Prostate gland (tissue), 2 donors: ENCODE results near the gene CALML3.

Experiments used
- POLR2AphosphoS5 ChIP-seq: sonication (generic); formaldehyde crosslinking; IDR thresholded peaks from one replicate; pipeline ENCODE4 v1.6.1; 2017; ENCODE audit warnings: antibody characterized with exemption
- TF ChIP-seq, protein P1 (sequence below), 4 experiments: fragments of 200-600 bp in 2 of 4; fragments of 450-650 bp in 2 of 4; sonication (generic) in 2 of 4; IDR thresholded peaks; 1 replicate in 3 of 4; 2 replicates in 1 of 4; pipeline ENCODE4 v1.5.1; 2016 to 2019; ENCODE audit warnings: antibody characterized with exemption in 4 of 4, mild to moderate bottlenecking in 2 of 4, moderate library complexity in 2 of 4

DNA sequence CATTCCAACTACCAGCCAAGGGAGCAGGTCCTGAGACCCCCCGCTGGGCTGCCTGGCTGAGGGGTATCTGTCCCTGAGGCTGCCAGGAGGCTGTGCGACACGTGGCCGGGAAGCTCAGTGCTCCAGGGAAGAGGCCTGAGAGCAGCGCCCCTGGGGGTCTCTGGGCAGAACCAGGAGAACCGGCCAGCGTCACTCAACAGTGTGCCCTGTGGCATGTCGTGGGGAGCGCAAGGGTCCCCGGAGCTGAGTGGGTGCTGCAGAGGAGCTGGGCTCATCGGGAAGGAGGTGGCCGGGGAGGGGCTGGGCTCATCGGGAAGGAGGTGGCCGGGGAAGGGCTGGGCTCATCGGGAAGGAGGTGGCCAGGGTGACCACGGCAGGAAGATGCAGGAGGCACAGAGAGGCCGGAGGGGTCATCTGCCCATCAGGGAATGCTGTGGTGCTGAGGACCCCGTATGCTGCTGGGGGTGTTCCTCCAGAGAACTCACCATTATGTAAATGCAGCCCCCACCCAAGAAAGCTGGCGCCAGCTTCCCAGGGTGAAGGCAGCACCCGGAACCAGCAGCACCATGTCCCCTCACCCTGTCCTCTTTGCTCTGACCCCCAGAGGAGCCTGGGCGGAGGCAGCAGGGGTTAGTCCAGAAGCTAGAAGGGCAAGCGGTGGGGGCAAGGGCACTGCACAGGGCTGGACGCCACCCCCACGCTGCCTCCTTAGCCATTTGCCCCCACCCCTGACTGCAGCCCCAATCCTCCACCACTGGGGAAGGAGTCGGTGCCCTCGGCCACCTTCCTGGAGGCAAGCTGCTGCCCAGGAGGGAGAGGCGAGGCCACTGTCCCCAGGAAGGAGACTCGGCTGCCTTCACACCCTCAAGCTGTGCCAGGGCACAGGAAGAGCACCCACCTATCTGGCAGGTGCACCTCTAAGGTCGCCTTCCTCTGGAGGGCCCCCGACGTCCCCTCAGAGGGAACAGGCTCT, 33.3 kb downstream of the CALML3 start:
- no peak for TF ChIP-seq POLR2AphosphoS5
- TF ChIP-seq, protein P1, sequence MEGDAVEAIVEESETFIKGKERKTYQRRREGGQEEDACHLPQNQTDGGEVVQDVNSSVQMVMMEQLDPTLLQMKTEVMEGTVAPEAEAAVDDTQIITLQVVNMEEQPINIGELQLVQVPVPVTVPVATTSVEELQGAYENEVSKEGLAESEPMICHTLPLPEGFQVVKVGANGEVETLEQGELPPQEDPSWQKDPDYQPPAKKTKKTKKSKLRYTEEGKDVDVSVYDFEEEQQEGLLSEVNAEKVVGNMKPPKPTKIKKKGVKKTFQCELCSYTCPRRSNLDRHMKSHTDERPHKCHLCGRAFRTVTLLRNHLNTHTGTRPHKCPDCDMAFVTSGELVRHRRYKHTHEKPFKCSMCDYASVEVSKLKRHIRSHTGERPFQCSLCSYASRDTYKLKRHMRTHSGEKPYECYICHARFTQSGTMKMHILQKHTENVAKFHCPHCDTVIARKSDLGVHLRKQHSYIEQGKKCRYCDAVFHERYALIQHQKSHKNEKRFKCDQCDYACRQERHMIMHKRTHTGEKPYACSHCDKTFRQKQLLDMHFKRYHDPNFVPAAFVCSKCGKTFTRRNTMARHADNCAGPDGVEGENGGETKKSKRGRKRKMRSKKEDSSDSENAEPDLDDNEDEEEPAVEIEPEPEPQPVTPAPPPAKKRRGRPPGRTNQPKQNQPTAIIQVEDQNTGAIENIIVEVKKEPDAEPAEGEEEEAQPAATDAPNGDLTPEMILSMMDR (IDR thresholded peaks at IDR 0.05), result no peak
